ENCODE results near the gene SEPTIN1.
"Not testable (repeated sequence)": the region's sequence is repeated elsewhere in the genome, so short reads cannot be mapped to it uniquely, and the experiment has no call there.

Gene SEPTIN1

GRCh38 chr16:30398661-30399434 lies 16.5 kb upstream of the SEPTIN1 start:
- no peak for DNase-seq (ENCODE audit: low read depth)
- no peak overlapping the region for H3K4me3 ChIP-seq (ENCODE audit: low read depth, low read length)
- no peak for TF ChIP-seq CTCF (IDR thresholded peaks at IDR 0.05; ENCODE audit: low read depth, low read length, missing control alignments)

- no peak overlapping the region for H3K4me3 ChIP-seq (ENCODE audit: low read depth, low read length)
- TF ChIP-seq CTCF (IDR thresholded peaks at IDR 0.05; ENCODE audit: low read depth, low read length, missing control alignments), result no peak
- no peak for DNase-seq (ENCODE audit: low read depth)
These were observed 15.7 kb upstream of the SEPTIN1 start for GRCh38 chr16:30397776-30398660.

- H3K4me3 ChIP-seq (ENCODE audit: low read depth, low read length), result no peak overlapping the region
- no peak for TF ChIP-seq CTCF (IDR thresholded peaks at IDR 0.05; ENCODE audit: low read depth, low read length, missing control alignments)
- DNase-seq (ENCODE audit: low read depth), result no peak
These were observed 14.7 kb upstream of the SEPTIN1 start for GRCh38 chr16:30397056-30397455.

- H3K4me3 ChIP-seq (ENCODE audit: low read depth, low read length); DNase-seq (ENCODE audit: low read depth): not testable (repeated sequence)
These were observed 14.3 kb upstream of the SEPTIN1 start for GRCh38 chr16:30396627-30397026.

- no peak for DNase-seq (ENCODE audit: low read depth)
- H3K4me3 ChIP-seq (ENCODE audit: low read depth, low read length), result peak overlapping the region; percentile 92
- no peak for TF ChIP-seq CTCF (IDR thresholded peaks at IDR 0.05; ENCODE audit: low read depth, low read length, missing control alignments)
These were observed 13.7 kb upstream of the SEPTIN1 start for GRCh38 chr16:30395992-30396585.

GRCh38 chr16:30395155-30395991 lies 13.0 kb upstream of the SEPTIN1 start, which contains the start of gene ZNF48:
TSS of gene ZNF48 (plus strand) at chr16:30395420. CDS start at chr16:30395795, 375 bp downstream.
- TF ChIP-seq CTCF (IDR thresholded peaks at IDR 0.05; ENCODE audit: low read depth, low read length, missing control alignments), result peak; percentile 28
- DNase-seq (ENCODE audit: low read depth), result no peak
- peak within 1 kb of the TSS; percentile 92 for H3K4me3 ChIP-seq (ENCODE audit: low read depth, low read length)
